K562 (cell line): ENCODE results near the gene PRKG1. TPM values are rescaled to one million over a fixed set of nuclear protein-coding genes. Genes with fewer than 3 reads are reported as not detected.

Experiments
- ATAC-seq: fragments of 200-7000 bp; cut with Tn5 transposase; 3 replicates; pipeline ENCODE4 v1.9.1; 2020; ENCODE audit warnings: moderate library complexity
- BruUV-seq: library from RNA; stranded (reverse); fragments of 400-500 nt; replicated peaks from 2 replicates; lab custom pipeline; 2021; lab: Mats Ljungman, UMichigan
- CTCF ChIA-PET: fragments of 300-600 bp; formaldehyde crosslinking; extraction: SDS; loops from one replicate; lab custom pipeline; 2021; ENCODE audit warnings: low intra/inter-chr PET ratio; lab: Yijun Ruan, JAX
- POLR2A ChIA-PET: fragments of 300-600, 350-650 bp; sonication (Branson Sonifier 250); formaldehyde crosslinking; extraction: SDS; loops from one replicate; lab custom pipeline; 2021; ENCODE audit warnings: antibody characterized with exemption, inconsistent platforms; lab: Yijun Ruan, JAX
- DNase-seq, 4 experiments: peaks; one replicate each; pipeline versions ENCODE4 v3.0.0 to v3.0.0-alpha.2; 2011 to 2018; ENCODE audit warnings: low spot score in 3 of 4, mixed read lengths in 3 of 4; ENCODE audit errors: extremely low read depth in 1 of 4
- FAIRE-seq: peaks from 2 replicates; lab custom pipeline; 2011; peaks lifted over from hg19 to GRCh38; lab: Jason Lieb, UNC
- H2AFZ ChIP-seq: 2 replicates; pipeline ENCODE4 v1.6.0; 2011; ENCODE audit warnings: low read depth, low read length, control low read depth, inconsistent platforms
- H3K27ac ChIP-seq: fragments of 200-600 bp; 3 replicates; pipeline ENCODE4 v1.8.0; 2011; ENCODE audit warnings: low read depth, mild to moderate bottlenecking, control low read depth, inconsistent platforms, low read length, moderate library complexity, mixed read lengths; ENCODE audit errors: extremely low read depth
- H3K27me3 ChIP-seq, 2 experiments: fragments of 300-600 bp in 1 of 2; 2 replicates in 1 of 2; 3 replicates in 1 of 2; pipeline versions ENCODE4 v1.6.0 to v1.8.0; 2011; ENCODE audit warnings: inconsistent platforms in 2 of 2, low read length in 2 of 2, mild to moderate bottlenecking in 1 of 2, mixed read lengths in 1 of 2, moderate library complexity in 1 of 2; ENCODE audit not compliant: control insufficient read depth in 2 of 2, insufficient read depth in 2 of 2
- H3K36me3 ChIP-seq: fragments of 300-600 bp; 3 replicates; pipeline ENCODE4 v1.8.0; 2011; ENCODE audit warnings: mild to moderate bottlenecking, low read length, inconsistent platforms; ENCODE audit not compliant: control insufficient read depth, insufficient read depth
- H3K4me1 ChIP-seq, 2 experiments: fragments of 200-600 bp in 1 of 2; replicated peaks in 1 of 2; 2 replicates in 1 of 2; 3 replicates in 1 of 2; pipeline versions ENCODE4 v1.5.1 to v1.8.0; 2011; ENCODE audit warnings: inconsistent platforms in 2 of 2, low read length in 2 of 2, mild to moderate bottlenecking in 1 of 2, mixed read lengths in 1 of 2, moderate library complexity in 1 of 2; ENCODE audit not compliant: control insufficient read depth in 2 of 2, insufficient read depth in 2 of 2
- H3K4me2 ChIP-seq: 2 replicates; pipeline ENCODE4 v1.6.1; 2011; ENCODE audit warnings: low read length, control low read depth, inconsistent platforms, mixed read lengths; ENCODE audit not compliant: insufficient read depth
- H3K4me3 ChIP-seq: fragments of 200-600 bp; sonication (generic), shearing (Covaris generic); 2 replicates; pipeline ENCODE4 v1.5.1; 2016; ENCODE audit warnings: control low read depth, inconsistent platforms
- H3K79me2 ChIP-seq: fragments of 200-600 bp; 3 replicates; pipeline ENCODE4 v1.8.0; 2011; ENCODE audit warnings: low read length, inconsistent platforms; ENCODE audit not compliant: control insufficient read depth, insufficient read depth
- H3K9ac ChIP-seq, 2 experiments: 2 replicates each; pipeline versions ENCODE4 v1.6.0 to v1.6.1; 2011; ENCODE audit warnings: low read depth in 2 of 2, low read length in 2 of 2, control low read depth in 1 of 2, inconsistent platforms in 1 of 2, mild to moderate bottlenecking in 1 of 2, mixed read lengths in 1 of 2; ENCODE audit not compliant: insufficient read depth in 1 of 2
- H3K9me1 ChIP-seq: one replicate; pipeline ENCODE4 v1.6.0; 2011; ENCODE audit warnings: inconsistent platforms, mild to moderate bottlenecking, low read length, moderate library complexity; ENCODE audit not compliant: control insufficient read depth, insufficient read depth
- H3K9me3 ChIP-seq: replicated peaks from 2 replicates; pipeline ENCODE4 v1.5.1; 2011; ENCODE audit warnings: low read depth, low read length, inconsistent platforms; ENCODE audit not compliant: control insufficient read depth, insufficient read depth
- H4K20me1 ChIP-seq: replicated peaks from 2 replicates; pipeline ENCODE4 v1.6.1; 2011; ENCODE audit warnings: low read length, inconsistent platforms, mixed read lengths; ENCODE audit not compliant: control insufficient read depth, insufficient read depth
- BCOR ChIP-seq: fragments of 450-650 bp; IDR thresholded peaks from 2 replicates; pipeline ENCODE4 v1.6.1; 2016
- BHLHE40 ChIP-seq: IDR thresholded peaks from 2 replicates; pipeline ENCODE4 v1.6.1; 2011; ENCODE audit warnings: low read length, improper control_type of control experiment
- DMBX1 ChIP-seq: fragments of 250-450 bp; sonication (Bioruptor Pico); IDR thresholded peaks from 2 replicates; pipeline ENCODE4 v1.8.0; 2022; ENCODE audit warnings: inconsistent platforms, mild to moderate bottlenecking, moderate library complexity, borderline replicate concordance
- EZH2 ChIP-seq: IDR thresholded peaks from 2 replicates; pipeline ENCODE4 v1.6.1; 2012; ENCODE audit warnings: low read depth, mild to moderate bottlenecking, inconsistent platforms, low read length, borderline replicate concordance
- KDM4B ChIP-seq, 2 experiments: fragments of 450-650 bp in 1 of 2; sonication (generic) in 1 of 2; IDR thresholded peaks; 2 replicates each; pipeline ENCODE4 v1.6.1; 2016 to 2017; ENCODE audit warnings: borderline replicate concordance in 2 of 2, antibody characterized with exemption in 1 of 2, low read depth in 1 of 2, mild to moderate bottlenecking in 1 of 2
- L3MBTL2 ChIP-seq: fragments of 450-650 bp; IDR thresholded peaks from 2 replicates; pipeline ENCODE4 v1.6.1; 2016; ENCODE audit warnings: mild to moderate bottlenecking, moderate library complexity
- MXI1 ChIP-seq: IDR thresholded peaks from 2 replicates; pipeline ENCODE4 v1.6.1; 2011; ENCODE audit warnings: low read depth, mild to moderate bottlenecking, improper control_type of control experiment, low read length
- MYC ChIP-seq, 2 experiments: fragments of 250-450 bp in 1 of 2; sonication (Bioruptor Pico) in 1 of 2; IDR thresholded peaks; 2 replicates each; pipeline versions ENCODE4 v1.5.1 to v1.6.1; 2012 to 2021; ENCODE audit warnings: low read depth in 2 of 2, borderline replicate concordance in 1 of 2, improper control_type of control experiment in 1 of 2, low read length in 1 of 2, mild to moderate bottlenecking in 1 of 2, moderate library complexity in 1 of 2
- OTX1 ChIP-seq: fragments of 450-650 bp; formaldehyde crosslinking; IDR thresholded peaks from 2 replicates; pipeline ENCODE4 v1.4.0; 2022; ENCODE audit warnings: mild to moderate bottlenecking
- PCBP2 ChIP-seq: fragments of 200-400 bp; formaldehyde crosslinking; IDR thresholded peaks from 2 replicates; pipeline ENCODE4 v1.6.1; 2018; ENCODE audit warnings: low read length, low read depth, mild to moderate bottlenecking, moderate library complexity; ENCODE audit not compliant: poor library complexity, severe bottlenecking
- RBM15 ChIP-seq: fragments of 200-400 bp; formaldehyde crosslinking; IDR thresholded peaks from 2 replicates; pipeline ENCODE4 v1.6.1; 2018; ENCODE audit warnings: mild to moderate bottlenecking, low read length, moderate library complexity; ENCODE audit not compliant: insufficient read depth
- ZBTB8A ChIP-seq: fragments of 450-650 bp; IDR thresholded peaks from 2 replicates; pipeline ENCODE4 v1.6.1; 2018; ENCODE audit warnings: mild to moderate bottlenecking, moderate library complexity; ENCODE audit not compliant: partially characterized antibody
- ZNF668 ChIP-seq: fragments of 250-450 bp; sonication (Bioruptor Pico); IDR thresholded peaks from 2 replicates; pipeline ENCODE4 v1.8.0; 2022; ENCODE audit warnings: mild to moderate bottlenecking, inconsistent platforms
- WGBS: fragments of 100-300 bp; shearing (Covaris generic); methylation state at CpG from one replicate; pipeline ENCODE4 v1.1.6; 2016; ENCODE audit warnings: low coverage, mixed read lengths; ENCODE audit not compliant: insufficient coverage; ENCODE audit errors: missing lambda C conversion rate; 5-methylcytosine and 5-hydroxymethylcytosine counted together
- in situ Hi-C: fragments of 300-500 bp; cut with MboI; formaldehyde crosslinking; loops from 4 replicates; pipeline ENCODE4 v1.15.0; 2018; ENCODE audit warnings: inconsistent platforms, mixed read lengths
- intact Hi-C: fragments of 100-400 bp; cut with micrococcal nuclease; formaldehyde crosslinking; loops from 2 replicates; pipeline ENCODE4 v1.14.2; 2022
- polyA plus RNA-seq, 8 experiments: library from polyadenylated mRNA; depleted of rRNA in 4 of 8; stranded (reverse) in 5 of 8; unstranded in 3 of 8; fragments of >200 nt; fragmentation: Nextera tagmentation in 2 of 8; fragmentation: Illumina TruSeq in 1 of 8; extraction: Ambion mirVana in 2 of 8; extraction: Trizol in 1 of 8; gene quantifications; 2 replicates each; pipeline versions ENCODE4 v1.2.1 to v1.2.3, GENCODE V29; 2011 to 2014; ENCODE audit warnings: inconsistent platforms in 1 of 8, missing spikeins in 1 of 8
- total RNA-seq, 7 experiments: library from RNA; depleted of rRNA in 6 of 7; stranded (reverse); fragments of >200 nt in 6 of 7; fragmentation: Illumina TruSeq in 2 of 7; extraction: Trizol in 2 of 7; gene quantifications; 2 replicates each; pipeline versions ENCODE4 v1.2.1 to v1.2.3, GENCODE V29; 2011 to 2021; ENCODE audit warnings: low replicate concordance in 1 of 7
- TF ChIP-seq, protein P1 (sequence below): fragments of 450-650 bp; IDR thresholded peaks from 2 replicates; pipeline ENCODE4 v1.6.1; 2016; ENCODE audit warnings: antibody characterized with exemption
- TF ChIP-seq, protein P2 (sequence below): fragments of 200-800 bp; sonication (Bioruptor generic); IDR thresholded peaks from 2 replicates; pipeline ENCODE4 v1.6.1; 2016; ENCODE audit warnings: missing genetic modification characterization, missing compliant biosample characterization
- TF ChIP-seq, protein P3 (sequence below): fragments of 450-650 bp; formaldehyde crosslinking; IDR thresholded peaks from 2 replicates; pipeline ENCODE4 v1.4.0; 2022; ENCODE audit warnings: missing genetic modification characterization

Gene PRKG1
- total and polyA plus RNA-seq, 9 of the 15 experiments (the other 6 are each of a cell fraction or from before 2014, with no cell fraction given) = 0.22 TPM; not detected in 8

DNA sequence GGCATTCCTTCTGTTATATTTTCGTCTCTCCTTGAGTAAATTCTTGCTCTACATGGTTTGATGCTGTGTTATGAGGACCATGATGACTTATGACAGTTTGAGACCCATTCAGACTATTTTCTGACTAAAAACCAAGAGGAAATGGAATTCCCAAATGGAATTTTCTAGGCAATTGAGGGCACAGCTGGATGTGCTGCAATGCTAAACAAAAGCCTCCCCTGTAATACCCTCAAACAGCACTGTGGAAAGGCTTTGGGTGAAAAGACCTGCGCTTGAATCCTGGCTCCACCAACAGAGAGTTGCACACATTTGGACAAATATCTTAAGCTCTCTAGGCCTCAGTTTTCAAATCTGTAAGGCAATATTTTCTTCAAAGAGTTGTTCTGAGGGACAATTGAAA is 129.1 kb downstream of the PRKG1 start:
- WGBS = 2% methylated on average over 2 of the region's 2 CpGs

More for the DNA sequence above, 129.1 kb downstream of the PRKG1 start:
- Histone ChIP-seq H3K4me2 (no peak overlapping the region), H3K9me3 (no peaks in the 10 kb centered on the region), H4K20me1 (no peaks in the 10 kb centered on the region), H2AFZ (no peak overlapping the region), H3K9ac (no peak overlapping the region), H3K27me3 (no peaks in the 10 kb centered on the region), H3K9me1 (no peaks in the 10 kb centered on the region), H3K4me3 (no peak overlapping the region), H3K4me1 (no peaks in the 10 kb centered on the region), H3K79me2 (no peaks in the 10 kb centered on the region), H3K27ac (no peak overlapping the region), H3K36me3 (no peaks in the 10 kb centered on the region)
- no TSS peak for BruUV-seq
- ChIA-PET POLR2A (no interaction called here), CTCF (no interaction called here)
- no peak for ATAC-seq
- intact Hi-C loops (no loop called here), in situ Hi-C loops (no loop called here)
- no peak for FAIRE-seq
- no peak for DNase-seq
- TF ChIP-seq, protein P1, sequence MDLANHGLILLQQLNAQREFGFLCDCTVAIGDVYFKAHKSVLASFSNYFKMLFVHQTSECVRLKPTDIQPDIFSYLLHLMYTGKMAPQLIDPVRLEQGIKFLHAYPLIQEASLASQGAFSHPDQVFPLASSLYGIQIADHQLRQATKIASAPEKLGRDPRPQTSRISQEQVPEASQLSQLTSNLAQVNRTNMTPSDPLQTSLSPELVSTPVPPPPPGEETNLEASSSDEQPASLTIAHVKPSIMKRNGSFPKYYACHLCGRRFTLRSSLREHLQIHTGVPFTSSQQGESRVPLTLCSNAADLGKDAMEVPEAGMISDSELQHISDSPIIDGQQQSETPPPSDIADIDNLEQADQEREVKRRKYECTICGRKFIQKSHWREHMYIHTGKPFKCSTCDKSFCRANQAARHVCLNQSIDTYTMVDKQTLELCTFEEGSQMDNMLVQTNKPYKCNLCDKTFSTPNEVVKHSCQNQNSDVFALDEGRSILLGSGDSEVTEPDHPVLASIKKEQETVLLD = no peak
- TF ChIP-seq, protein P2, sequence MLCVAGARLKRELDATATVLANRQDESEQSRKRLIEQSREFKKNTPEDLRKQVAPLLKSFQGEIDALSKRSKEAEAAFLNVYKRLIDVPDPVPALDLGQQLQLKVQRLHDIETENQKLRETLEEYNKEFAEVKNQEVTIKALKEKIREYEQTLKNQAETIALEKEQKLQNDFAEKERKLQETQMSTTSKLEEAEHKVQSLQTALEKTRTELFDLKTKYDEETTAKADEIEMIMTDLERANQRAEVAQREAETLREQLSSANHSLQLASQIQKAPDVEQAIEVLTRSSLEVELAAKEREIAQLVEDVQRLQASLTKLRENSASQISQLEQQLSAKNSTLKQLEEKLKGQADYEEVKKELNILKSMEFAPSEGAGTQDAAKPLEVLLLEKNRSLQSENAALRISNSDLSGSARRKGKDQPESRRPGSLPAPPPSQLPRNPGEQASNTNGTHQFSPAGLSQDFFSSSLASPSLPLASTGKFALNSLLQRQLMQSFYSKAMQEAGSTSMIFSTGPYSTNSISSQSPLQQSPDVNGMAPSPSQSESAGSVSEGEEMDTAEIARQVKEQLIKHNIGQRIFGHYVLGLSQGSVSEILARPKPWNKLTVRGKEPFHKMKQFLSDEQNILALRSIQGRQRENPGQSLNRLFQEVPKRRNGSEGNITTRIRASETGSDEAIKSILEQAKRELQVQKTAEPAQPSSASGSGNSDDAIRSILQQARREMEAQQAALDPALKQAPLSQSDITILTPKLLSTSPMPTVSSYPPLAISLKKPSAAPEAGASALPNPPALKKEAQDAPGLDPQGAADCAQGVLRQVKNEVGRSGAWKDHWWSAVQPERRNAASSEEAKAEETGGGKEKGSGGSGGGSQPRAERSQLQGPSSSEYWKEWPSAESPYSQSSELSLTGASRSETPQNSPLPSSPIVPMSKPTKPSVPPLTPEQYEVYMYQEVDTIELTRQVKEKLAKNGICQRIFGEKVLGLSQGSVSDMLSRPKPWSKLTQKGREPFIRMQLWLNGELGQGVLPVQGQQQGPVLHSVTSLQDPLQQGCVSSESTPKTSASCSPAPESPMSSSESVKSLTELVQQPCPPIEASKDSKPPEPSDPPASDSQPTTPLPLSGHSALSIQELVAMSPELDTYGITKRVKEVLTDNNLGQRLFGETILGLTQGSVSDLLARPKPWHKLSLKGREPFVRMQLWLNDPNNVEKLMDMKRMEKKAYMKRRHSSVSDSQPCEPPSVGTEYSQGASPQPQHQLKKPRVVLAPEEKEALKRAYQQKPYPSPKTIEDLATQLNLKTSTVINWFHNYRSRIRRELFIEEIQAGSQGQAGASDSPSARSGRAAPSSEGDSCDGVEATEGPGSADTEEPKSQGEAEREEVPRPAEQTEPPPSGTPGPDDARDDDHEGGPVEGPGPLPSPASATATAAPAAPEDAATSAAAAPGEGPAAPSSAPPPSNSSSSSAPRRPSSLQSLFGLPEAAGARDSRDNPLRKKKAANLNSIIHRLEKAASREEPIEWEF (CRISPR knock-in tag) = no peak
- TF ChIP-seq OTX1 (no peak), KDM4B (IDR thresholded peaks at IDR 0.05; ENCODE audit: borderline replicate concordance in 2 of 2, low read depth in 1 of 2) (no peak), ZNF668 (no peak), EZH2 (no peak), RBM15 (no peak), MXI1 (no peak), ZBTB8A (no peak), BHLHE40 (no peak), L3MBTL2 (no peak), MYC (IDR thresholded peaks at IDR 0.05; ENCODE audit: low read depth, low read length) (no peak), MYC (CRISPR knock-in tag; IDR thresholded peaks at IDR 0.05; ENCODE audit: borderline replicate concordance, low read depth) (no peak), PCBP2 (no peak), DMBX1 (CRISPR knock-in tag) (no peak), BCOR (no peak)
- TF ChIP-seq, protein P3, sequence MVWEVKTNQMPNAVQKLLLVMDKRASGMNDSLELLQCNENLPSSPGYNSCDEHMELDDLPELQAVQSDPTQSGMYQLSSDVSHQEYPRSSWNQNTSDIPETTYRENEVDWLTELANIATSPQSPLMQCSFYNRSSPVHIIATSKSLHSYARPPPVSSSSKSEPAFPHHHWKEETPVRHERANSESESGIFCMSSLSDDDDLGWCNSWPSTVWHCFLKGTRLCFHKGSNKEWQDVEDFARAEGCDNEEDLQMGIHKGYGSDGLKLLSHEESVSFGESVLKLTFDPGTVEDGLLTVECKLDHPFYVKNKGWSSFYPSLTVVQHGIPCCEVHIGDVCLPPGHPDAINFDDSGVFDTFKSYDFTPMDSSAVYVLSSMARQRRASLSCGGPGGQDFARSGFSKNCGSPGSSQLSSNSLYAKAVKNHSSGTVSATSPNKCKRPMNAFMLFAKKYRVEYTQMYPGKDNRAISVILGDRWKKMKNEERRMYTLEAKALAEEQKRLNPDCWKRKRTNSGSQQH (CRISPR knock-in tag) = no peak
